OCI-LY7 (cell line): ENCODE results near the gene NEUROD2. TPM values are rescaled to one million over a fixed set of nuclear protein-coding genes. Genes with fewer than 3 reads are reported as not detected.

Experiments
- BruUV-seq: library from RNA; stranded (reverse); fragments of 400-500 nt; replicated peaks from 2 replicates; lab custom pipeline; 2021; lab: Mats Ljungman, UMichigan
- CTCF ChIA-PET: fragments of 300-600 bp; sonication (Branson Sonifier 250); formaldehyde crosslinking; loops from one replicate; lab custom pipeline; 2022; ENCODE audit warnings: antibody characterized with exemption; ENCODE audit not compliant: unreplicated experiment; lab: Charles Lee
- POLR2A ChIA-PET: fragments of 300-600 bp; sonication (Branson Sonifier 250); formaldehyde crosslinking; loops from one replicate; lab custom pipeline; 2022; ENCODE audit warnings: antibody characterized with exemption; lab: Charles Lee
- DNase-seq: peaks from one replicate; pipeline ENCODE4 v3.0.0-alpha.2; 2015; ENCODE audit warnings: low spot score
- H2AFZ ChIP-seq: fragments of 200-600 bp; sonication (generic), shearing (Covaris generic); 2 replicates; pipeline ENCODE4 v1.6.1; 2014; ENCODE audit warnings: mild to moderate bottlenecking, antibody characterized with exemption, low read length, moderate library complexity
- H3K27ac ChIP-seq: fragments of 200-600 bp; sonication (generic); 2 replicates; pipeline ENCODE4 v1.5.1; 2014; ENCODE audit warnings: mixed run types, low read depth, mild to moderate bottlenecking, moderate library complexity, low read length, inconsistent platforms; ENCODE audit not compliant: poor library complexity, severe bottlenecking
- H3K36me3 ChIP-seq: fragments of 200-600 bp; sonication (generic); 2 replicates; pipeline ENCODE4 v1.6.1; 2014; ENCODE audit warnings: mild to moderate bottlenecking, antibody characterized with exemption, low read length, moderate library complexity, mixed read lengths; ENCODE audit not compliant: insufficient read depth
- H3K4me1 ChIP-seq: fragments of 200-600 bp; sonication (generic); 2 replicates; pipeline ENCODE4 v1.5.1; 2014; ENCODE audit warnings: mild to moderate bottlenecking, low read length; ENCODE audit not compliant: insufficient read depth, poor library complexity, severe bottlenecking
- H3K4me2 ChIP-seq: fragments of 200-600 bp; sonication (generic); 2 replicates; pipeline ENCODE4 v1.6.1; 2014; ENCODE audit warnings: mild to moderate bottlenecking, low read length
- H3K4me3 ChIP-seq: fragments of 200-600 bp; sonication (generic); 2 replicates; pipeline ENCODE4 v1.5.1; 2014; ENCODE audit warnings: mild to moderate bottlenecking, low read depth, low read length; ENCODE audit not compliant: poor library complexity, severe bottlenecking
- H3K79me2 ChIP-seq: fragments of 200-600 bp; sonication (generic); 2 replicates; pipeline ENCODE4 v1.6.1; 2016; ENCODE audit warnings: low read depth, mild to moderate bottlenecking, low read length, moderate library complexity, mixed read lengths; ENCODE audit not compliant: insufficient read depth
- H3K9me2 ChIP-seq: fragments of 200-600 bp; sonication (generic); 2 replicates; pipeline ENCODE4 v1.6.1; 2016; ENCODE audit warnings: mild to moderate bottlenecking, low read length, mixed read lengths; ENCODE audit not compliant: insufficient read depth
- H3K9me3 ChIP-seq: fragments of 200-600 bp; sonication (generic); 2 replicates; pipeline ENCODE4 v1.6.1; 2014; ENCODE audit warnings: mild to moderate bottlenecking, mixed run types, low read length, mixed read lengths
- H4K20me1 ChIP-seq: fragments of 200-600 bp; sonication (generic); 2 replicates; pipeline ENCODE4 v1.6.1; 2014; ENCODE audit warnings: mild to moderate bottlenecking, antibody characterized with exemption, low read length, moderate library complexity, mixed read lengths; ENCODE audit not compliant: insufficient read depth
- CTCF ChIP-seq: fragments of 200-600 bp; sonication (generic); conservative IDR thresholded peaks from 2 replicates; pipeline ENCODE4 v1.5.1; 2014; ENCODE audit warnings: mild to moderate bottlenecking, antibody characterized with exemption, low read length, moderate library complexity, mixed read lengths
- EZH2phosphoT487 ChIP-seq: fragments of 200-600 bp; sonication (generic); IDR thresholded peaks from 2 replicates; pipeline ENCODE4 v1.6.1; 2018; ENCODE audit warnings: low read depth, borderline replicate concordance, mild to moderate bottlenecking, mixed run types, antibody characterized with exemption, low read length, moderate library complexity, mixed read lengths
- intact Hi-C: fragments of 100-400 bp; cut with micrococcal nuclease; formaldehyde crosslinking; loops from one replicate; pipeline ENCODE4 v1.10.0; 2022; ENCODE audit not compliant: unreplicated experiment
- total RNA-seq, 2 experiments: library from RNA; depleted of rRNA in 1 of 2; stranded (reverse); fragments of >200 nt in 1 of 2; shearing (Covaris generic) in 1 of 2; gene quantifications; 2 replicates each; pipeline ENCODE4 v1.2.3, GENCODE V29; 2014 to 2022

Gene NEUROD2
- total RNA-seq, 2 experiments from 2014 or later: not detected

- Histone ChIP-seq H3K27ac (no peak overlapping the region), H3K9me3 (no peaks in the 10 kb centered on the region), H3K4me3 (no peak overlapping the region), H3K79me2 (no peaks in the 10 kb centered on the region), H3K4me2 (no peak overlapping the region), H3K9me2 (no peaks in the 10 kb centered on the region), H3K4me1 (peaks cover 37% of the 10 kb centered on the region), H3K36me3 (no peaks in the 10 kb centered on the region; the same call in 1 of the 2 replicates), H4K20me1 (no peaks in the 10 kb centered on the region), H2AFZ (no peak overlapping the region)
- POLR2A ChIA-PET: interaction anchor here (0.6 kb wide), 1 partner anchor 136 kb away, joined by 3 read pairs; no protein-coding TSS in a partner anchor
- DNase-seq: no peak
- no peak for TF ChIP-seq CTCF
- no peak for TF ChIP-seq EZH2phosphoT487
- BruUV-seq: no TSS peak
- CTCF ChIA-PET: no interaction called here
- intact Hi-C loops: loop anchor here (5.0 kb wide), 1 partner anchor 243 kb away; the partner anchor contains the start of gene IKZF3
Measured at GRCh38 chr17:39619786-39620101, 12.0 kb upstream of the NEUROD2 start.

GRCh38 chr17:39618956-39619785 lies 11.5 kb upstream of the NEUROD2 start:
- POLR2A ChIA-PET: interaction anchor here (0.5 to 0.6 kb wide), 3 partner anchors 45 to 466 kb away, joined by 3 to 5 read pairs (median 3); no protein-coding TSS in a partner anchor

More at GRCh38 chr17:39618956-39619785, 11.5 kb upstream of the NEUROD2 start:
- H3K4me3 ChIP-seq: no peak overlapping the region
- peak overlapping the region; percentile 87; the same call in 1 of the 2 replicates for H2AFZ ChIP-seq
- H3K9me3 ChIP-seq: no peaks in the 10 kb centered on the region
- no peaks in the 10 kb centered on the region for H4K20me1 ChIP-seq
- no peak overlapping the region for H3K27ac ChIP-seq
- no TSS peak for BruUV-seq
- H3K4me1 ChIP-seq: peaks cover 37% of the 10 kb centered on the region
- H3K4me2 ChIP-seq: peak overlapping the region; percentile 78
- no peaks in the 10 kb centered on the region for H3K79me2 ChIP-seq
- no peaks in the 10 kb centered on the region for H3K9me2 ChIP-seq
- peak; percentile 22 for DNase-seq
- intact Hi-C loops: no loop called here
- no peaks in the 10 kb centered on the region; the same call in 1 of the 2 replicates for H3K36me3 ChIP-seq
- TF ChIP-seq EZH2phosphoT487: no peak
- no peak for TF ChIP-seq CTCF
- CTCF ChIA-PET: no interaction called here
